ENCODE results near the gene FAM83B.
A peak's percentile ranks its signal among the peaks of the same experiment; 100 is the strongest.
"Not testable (repeated sequence)": the region's sequence is repeated elsewhere in the genome, so short reads cannot be mapped to it uniquely, and the experiment has no call there.

The FAM83B gene

GRCh38 chr6:54846243-54846856, at the start of gene FAM83B:
Gene FAM83B, plus strand, starts transcription at chr6:54846771. Its CDS starts 23,476 bp downstream, at chr6:54870247.
- DNase-seq: peak; percentile 80

DNA sequence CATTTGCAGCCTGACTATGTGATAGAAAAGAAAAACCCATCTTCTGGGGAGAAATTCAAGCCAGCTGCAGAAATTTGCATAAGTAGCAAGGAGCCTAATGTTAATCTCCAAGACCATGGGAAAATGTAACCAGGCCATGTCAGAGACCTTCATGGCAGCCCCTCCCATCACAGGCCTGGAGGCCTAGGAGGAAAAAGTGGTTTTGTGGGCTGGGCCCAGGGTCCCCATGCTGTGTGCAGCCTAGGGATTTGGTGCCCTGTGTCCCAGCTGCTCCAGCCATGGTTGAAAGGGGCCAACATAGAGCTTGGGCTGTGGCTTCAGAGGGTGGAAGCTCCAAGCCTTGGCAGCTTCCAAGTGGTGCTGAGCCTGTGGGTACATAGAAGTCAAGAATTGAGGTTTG, 49.7 kb upstream of the FAM83B start:
- not testable (repeated sequence) for DNase-seq

DNA sequence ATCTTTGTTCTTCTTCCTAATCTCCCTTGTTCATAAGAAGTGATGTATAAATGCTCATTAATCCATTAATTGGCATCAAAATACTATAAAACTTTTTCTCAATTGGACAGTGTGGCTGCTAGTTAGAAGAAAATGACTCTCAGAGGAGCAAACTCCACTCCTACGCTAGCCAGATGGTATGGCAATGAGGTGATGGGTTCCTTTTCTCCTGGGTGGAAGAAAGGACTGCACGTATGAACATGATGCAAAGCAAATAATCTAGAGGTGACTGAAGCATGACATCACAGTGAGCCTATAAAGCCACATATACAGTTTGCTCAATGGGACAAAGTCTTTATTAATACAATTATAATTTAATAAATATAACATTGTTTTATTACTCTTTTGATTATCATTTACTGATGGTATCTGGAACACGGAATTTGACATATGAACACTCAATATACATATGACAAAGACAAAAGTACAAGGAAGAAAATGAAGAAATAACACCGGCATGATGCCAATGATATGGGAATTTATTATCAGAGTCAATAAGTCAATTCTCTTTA, 46.4 kb upstream of the FAM83B start:
- no peak for DNase-seq

DNA sequence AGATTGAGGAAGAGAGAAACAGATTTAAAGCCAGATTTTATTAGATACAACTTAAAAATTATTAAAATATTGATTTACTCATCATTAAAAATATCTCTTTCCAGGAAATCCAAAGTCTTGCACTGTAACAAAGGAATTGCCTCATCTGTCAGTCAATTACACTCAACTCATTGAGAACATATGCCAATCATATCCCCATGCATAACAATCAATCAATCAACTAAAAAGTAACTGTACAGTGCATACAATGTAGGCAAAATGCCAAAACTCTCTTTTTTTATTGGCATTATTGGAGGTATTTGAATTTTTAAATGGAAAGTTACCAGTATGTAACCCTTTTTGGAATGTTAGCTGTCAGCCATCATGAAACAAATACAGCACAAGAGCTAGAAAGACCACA, 45.3 kb upstream of the FAM83B start:
- no peak for DNase-seq

DNA sequence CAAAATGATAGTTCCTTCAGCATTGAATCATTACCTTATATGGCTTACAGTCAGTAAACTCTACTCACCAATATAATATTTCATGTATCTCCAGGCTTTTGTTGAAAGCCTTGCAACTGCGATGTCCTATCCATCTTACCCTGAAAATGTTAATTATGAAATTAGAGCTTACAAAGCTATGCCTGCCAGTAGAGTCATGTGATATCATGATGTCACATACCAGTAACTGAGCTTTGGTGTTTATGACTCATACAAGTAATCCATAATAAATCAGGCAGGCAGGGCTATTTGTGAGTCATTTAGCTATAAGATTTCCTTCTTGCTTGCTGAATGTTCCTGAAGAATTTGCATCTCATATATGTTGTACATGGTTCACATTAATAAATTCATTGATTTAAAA, 44.9 kb upstream of the FAM83B start:
- DNase-seq: peak; percentile 71

DNA sequence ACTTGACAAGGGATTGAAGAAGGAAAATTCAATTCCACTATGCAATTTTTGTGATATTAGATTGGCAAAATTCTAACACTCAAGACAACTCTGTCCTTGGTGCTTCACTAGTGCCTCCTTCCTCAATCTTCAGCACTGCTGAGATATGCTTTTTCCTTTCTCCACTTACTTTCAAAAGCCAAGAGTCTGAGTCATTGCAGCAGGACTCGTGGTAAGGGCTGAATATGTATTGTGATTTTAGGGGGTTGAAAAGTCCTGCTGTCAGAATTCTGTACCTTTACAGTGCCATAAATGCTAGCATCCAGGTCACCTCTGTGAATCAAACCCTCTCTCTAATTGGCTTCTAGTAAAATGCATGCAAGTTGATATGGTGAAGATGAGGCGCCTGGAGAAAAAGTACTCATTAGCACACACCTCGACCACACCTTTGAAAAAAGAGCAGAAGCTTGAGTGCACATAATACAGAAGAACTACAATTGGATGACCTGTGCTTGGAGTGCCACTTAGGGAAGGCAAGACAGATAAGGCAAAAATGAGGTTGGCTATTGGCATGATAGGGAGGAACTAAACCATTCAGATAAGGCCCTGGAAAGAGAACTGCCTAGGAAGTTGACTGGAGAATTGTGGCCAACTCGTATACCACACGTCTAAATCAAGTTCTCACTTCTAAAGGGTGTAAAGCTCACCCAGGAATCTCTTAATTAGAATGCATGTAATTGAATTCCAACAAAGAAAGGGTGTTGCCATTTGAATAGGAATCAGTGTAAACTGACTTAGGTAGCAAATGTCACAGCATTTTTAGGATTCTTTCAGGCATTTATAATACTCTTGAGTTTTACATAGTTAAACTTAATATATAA, 43.6 kb upstream of the FAM83B start:
- DNase-seq: peak; percentile 9

DNA sequence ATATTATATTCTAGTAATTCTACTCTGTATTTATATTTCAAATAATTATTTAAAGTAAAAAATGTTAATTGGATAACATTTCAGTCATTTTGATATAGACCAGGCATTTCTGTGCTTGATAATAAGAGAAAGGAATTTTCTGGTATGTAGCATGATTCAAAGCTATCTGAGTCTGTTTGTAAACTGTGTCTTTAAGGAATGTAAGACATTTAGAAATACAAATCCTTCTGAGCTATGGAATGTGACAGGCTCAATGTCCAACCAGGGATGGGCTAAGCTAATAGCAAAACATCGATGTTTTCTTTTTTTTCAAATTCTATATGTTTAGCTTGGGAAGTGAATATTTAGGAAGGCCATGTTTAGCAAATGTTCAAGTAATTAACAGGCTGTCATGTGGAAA, 41.5 kb upstream of the FAM83B start:
- DNase-seq: no peak

- DNase-seq: no peak
These were observed 36.4 kb upstream of the FAM83B start for GRCh38 chr6:54810147-54810546.

- no peak for DNase-seq
These were observed 32.7 kb upstream of the FAM83B start for GRCh38 chr6:54813892-54814291.

DNA sequence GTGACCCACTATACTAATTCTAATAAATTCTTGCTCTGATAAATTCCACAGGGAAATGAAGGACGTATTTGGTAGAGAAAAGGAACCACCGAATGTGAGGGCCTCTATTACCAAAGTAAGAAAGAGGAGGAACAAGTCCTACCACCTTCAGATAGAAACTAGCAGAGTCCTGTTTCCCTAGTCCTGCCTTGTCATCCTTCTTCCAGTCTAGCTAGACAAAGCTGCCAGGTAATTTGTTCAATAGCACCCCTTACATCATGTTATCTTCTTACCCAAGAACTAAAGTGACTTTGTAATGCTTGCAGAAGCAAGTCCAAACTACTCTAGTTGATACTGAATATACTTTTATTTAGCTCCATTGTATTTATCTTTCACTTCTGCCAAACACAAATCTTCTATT, 29.3 kb upstream of the FAM83B start:
- no peak for DNase-seq

DNA sequence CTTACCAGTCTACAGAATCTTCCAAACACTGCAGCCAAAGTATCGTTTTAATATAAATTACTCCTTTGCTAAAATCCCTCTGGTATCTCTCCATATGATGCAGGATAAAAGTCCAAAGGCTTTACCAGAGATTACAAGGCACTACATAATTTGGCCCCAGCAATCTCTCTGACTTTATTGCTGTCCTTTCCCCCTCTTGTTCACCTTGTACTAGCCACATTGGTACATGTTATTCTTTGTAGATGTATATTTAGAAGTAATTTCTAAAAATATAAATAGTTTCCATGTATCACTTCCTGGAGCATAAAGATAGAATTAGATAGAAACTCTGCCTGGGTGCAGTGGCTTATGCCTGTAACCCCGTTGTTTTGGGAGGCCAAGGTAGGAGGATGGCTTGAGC, 28.7 kb upstream of the FAM83B start:
- no peak for DNase-seq

- DNase-seq: not testable (repeated sequence)
These were observed 22.3 kb upstream of the FAM83B start for GRCh38 chr6:54824225-54824624.

GRCh38 chr6:54827010-54827409, 19.6 kb upstream of the FAM83B start:
- DNase-seq: no peak

DNA sequence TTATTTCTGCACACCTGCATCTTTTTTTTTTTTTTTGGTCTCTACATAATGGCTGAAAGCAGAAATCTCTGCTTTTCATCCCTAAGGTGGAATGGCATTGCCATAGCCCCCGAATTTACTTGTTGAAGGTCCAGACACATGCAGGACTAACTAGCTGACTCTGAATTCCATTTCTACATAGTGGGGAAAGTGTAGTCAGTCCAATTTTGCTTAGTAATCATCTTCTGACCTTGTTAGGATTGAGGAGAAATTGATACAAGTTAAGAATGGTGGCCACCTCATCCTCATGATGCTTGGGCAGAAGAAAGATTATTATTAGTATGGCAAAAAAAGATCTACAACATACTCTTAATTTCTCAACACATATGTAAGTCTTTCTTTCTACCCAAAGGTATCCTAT, 16.4 kb upstream of the FAM83B start:
- DNase-seq: no peak

- no peak for DNase-seq
These were observed 11.4 kb upstream of the FAM83B start for GRCh38 chr6:54835176-54835575.

GRCh38 chr6:54846857-54847674, 495 bp downstream of the FAM83B start:
- peak; percentile 57 for DNase-seq

GRCh38 chr6:54847799-54848597, 1.4 kb downstream of the FAM83B start:
- DNase-seq: peak; percentile 4

DNA sequence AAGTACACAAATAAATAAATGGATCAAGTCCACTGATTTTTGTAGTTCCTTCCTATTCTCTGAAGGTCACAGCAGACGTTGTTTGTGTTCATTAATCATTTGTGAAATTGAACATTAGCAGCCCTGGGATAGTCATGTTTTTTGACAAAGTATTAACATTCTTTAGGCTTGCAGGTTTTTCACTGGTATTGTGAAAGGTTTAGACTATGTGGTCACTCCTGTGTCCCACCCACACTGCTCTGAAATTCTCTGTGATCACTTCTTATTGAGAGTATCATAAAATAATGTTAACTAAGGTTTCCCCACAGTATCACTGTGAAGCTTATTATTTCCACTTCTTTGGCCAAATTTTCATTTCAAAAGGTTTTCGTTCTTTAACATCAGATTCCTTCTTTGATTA, 3.5 kb downstream of the FAM83B start:
- DNase-seq: no peak

DNA sequence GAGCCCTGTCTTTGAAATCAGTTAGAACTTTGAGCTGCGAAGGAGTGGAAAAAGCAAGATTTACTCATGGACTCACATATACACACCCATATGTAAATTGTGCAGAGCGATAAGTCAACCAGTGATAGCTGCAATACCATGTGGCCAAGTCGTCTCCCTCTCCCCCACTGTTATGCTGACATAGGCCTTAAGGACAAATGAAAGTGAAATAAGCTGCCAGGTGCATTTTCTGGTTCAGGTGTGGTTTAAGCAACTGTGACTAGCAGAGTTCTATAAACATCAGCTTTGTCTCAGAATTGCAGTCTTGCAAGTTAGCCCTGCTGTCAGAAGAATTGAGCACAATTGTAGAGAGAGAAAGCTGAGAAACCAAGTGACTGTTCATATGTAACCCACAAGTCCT, 9.6 kb downstream of the FAM83B start:
- peak; percentile 67 for DNase-seq

DNA sequence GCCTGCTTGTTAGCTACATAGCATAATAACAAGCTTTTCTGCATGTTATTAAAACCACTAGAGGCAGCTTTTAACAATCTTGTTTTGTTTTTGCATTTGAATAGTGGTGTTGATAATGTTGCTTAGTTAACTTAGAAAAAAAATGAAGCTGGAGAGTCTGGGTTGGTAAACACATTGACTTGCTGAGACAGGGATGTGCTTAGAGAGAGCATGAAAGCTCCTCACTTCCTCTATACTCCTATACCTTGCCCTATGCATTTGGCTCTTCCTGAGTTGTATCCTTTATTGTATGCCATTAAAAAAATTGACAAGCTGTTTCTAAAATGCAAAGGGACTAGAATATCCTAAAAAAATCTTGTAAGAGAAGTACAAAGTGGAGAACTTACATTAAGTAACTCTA, 13.6 kb downstream of the FAM83B start:
- no peak for DNase-seq

GRCh38 chr6:54860739-54861138, 14.2 kb downstream of the FAM83B start:
- DNase-seq: peak; percentile 5

- no peak for DNase-seq
These were observed 15.5 kb downstream of the FAM83B start for GRCh38 chr6:54861905-54862616.
